NB4 (cell line): ENCODE measurements around the gene INTS15.

Experiments used
- MYC ChIP-seq: IDR thresholded peaks from 2 replicates; pipeline ENCODE4 v1.6.1; 2011; ENCODE audit warnings: low read depth, low read length
- POLR2A ChIP-seq: IDR thresholded peaks from 2 replicates; pipeline ENCODE4 v1.6.1; 2011; ENCODE audit warnings: mild to moderate bottlenecking; ENCODE audit not compliant: insufficient read length; ENCODE audit errors: extremely low read depth
- TF ChIP-seq, protein P1 (sequence below): IDR thresholded peaks from one replicate; pipeline ENCODE4 v1.5.1; 2012; ENCODE audit warnings: low read depth, low read length

DNA sequence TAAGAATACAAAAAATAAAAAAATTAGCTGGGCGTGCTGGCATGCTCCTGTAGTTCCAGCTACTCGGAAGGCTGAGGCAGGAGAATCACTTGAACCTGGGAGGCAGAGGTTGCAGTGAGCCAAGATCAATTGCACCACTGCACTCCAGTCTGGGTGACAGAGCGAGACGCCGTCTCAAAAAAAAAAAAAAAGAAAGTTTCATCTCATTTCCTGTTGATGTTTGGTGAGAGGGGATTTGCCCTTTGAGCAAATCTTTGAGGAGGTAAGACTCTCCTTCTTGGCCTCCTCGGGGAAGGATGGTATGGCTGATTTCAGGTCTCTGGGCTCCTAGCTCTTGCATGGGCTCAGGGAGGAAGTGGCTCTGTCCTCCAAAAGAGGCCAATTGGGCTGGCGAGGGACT is 35.0 kb upstream of the INTS15 start:
- TF ChIP-seq POLR2A (no peak), MYC (no peak)
- TF ChIP-seq, protein P1, sequence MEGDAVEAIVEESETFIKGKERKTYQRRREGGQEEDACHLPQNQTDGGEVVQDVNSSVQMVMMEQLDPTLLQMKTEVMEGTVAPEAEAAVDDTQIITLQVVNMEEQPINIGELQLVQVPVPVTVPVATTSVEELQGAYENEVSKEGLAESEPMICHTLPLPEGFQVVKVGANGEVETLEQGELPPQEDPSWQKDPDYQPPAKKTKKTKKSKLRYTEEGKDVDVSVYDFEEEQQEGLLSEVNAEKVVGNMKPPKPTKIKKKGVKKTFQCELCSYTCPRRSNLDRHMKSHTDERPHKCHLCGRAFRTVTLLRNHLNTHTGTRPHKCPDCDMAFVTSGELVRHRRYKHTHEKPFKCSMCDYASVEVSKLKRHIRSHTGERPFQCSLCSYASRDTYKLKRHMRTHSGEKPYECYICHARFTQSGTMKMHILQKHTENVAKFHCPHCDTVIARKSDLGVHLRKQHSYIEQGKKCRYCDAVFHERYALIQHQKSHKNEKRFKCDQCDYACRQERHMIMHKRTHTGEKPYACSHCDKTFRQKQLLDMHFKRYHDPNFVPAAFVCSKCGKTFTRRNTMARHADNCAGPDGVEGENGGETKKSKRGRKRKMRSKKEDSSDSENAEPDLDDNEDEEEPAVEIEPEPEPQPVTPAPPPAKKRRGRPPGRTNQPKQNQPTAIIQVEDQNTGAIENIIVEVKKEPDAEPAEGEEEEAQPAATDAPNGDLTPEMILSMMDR: no peak
